ENCODE results near the gene IPP. TPM values are rescaled to one million over a fixed set of nuclear protein-coding genes. Genes with fewer than 3 reads are reported as not detected.

IPP gene
- 6.9 and 15.6 TPM in 2 replicates for total RNA-seq

DNA sequence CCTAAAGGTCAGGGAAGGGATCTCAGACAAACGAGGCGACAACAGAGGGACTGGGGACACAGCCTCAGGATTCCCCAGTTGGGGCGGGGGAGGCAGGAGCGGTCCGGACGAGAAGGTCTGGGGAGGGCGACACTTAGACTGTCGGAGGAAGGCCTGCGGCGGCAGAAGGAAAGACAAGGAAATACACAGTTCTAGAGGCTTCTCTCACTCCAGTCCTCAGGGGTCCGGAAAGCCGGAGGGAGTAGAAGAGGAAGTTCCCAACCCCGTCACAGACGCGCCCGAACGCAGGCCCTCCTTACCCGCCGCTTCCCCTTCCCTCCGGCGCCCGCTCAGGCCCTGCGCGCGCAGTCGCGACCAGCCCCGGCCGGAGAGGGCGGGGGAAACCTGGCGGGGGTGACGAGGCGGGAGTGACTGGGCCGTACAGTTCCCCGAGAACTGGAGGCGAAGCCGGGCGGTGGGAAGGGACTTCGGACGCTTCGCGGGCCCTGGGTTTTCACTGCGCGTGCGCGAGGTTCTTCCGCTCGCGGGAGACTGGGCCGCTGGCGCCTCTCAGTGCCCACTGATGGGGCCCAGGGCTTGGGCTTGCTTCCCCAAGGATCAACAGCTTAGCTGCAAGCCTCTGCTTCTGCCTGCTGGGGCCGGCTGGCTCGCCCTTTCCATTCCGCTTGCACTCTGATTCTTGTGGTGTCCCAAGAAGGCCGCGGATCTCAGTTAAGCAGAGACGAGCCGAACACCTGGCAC is at the start of gene IPP:
TSS of gene IPP (minus strand) at position 356 of the 741 bp plus-strand sequence. CDS start 4,242 bp downstream, outside the sequence.

DNA sequence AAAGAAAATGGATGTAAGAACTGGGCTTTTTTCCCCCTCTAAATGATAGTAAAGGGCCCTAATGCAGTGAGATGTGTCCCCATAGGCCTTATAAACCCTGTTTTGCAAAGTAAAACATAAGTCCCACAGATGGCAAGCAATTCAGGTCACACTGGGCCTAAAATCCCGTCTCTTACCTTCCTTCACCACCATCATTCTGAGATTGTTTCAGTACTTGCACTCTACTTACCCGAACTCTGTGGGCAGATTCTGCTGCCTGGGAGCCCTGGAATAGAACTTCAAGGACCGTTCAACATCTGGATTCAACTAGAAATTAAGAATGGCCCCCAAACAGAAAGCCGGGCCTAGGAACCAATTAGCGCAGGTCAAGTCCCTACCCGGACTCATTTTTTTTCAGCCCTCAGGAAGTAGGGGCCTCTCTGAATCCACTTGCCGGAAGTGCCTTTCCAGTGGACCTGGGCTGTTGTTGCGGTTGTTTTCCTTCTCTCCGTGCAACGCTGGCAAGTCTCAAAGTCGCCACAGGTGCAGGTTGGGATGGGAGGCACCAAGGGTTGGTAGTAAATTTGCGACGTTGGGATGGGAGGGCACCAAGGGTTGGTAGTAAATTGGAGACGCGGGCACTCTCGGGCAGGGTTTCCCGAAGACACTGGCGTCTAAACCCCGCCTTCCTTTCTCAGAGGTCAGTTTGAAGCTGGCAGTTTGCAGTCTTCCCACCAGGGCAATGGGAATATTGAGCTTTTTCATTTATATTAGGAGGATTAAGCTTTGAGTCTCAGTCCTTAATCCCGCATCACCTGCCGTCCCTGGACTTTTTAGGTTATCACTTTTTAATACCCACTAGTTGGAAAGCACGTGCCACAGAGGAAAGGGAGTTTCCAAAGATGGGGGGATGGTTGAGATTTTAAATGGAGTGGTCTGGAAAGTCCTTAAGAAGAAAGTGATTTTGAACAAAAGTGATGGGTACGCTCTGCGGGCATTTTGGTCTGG is 62.4 kb downstream of the IPP start, which contains the start of gene TMEM69:
TSS of gene TMEM69 (plus strand) at position 428 of the 987 bp plus-strand sequence. CDS start 2,888 bp downstream, outside the sequence.

GRCh38 chr1:45686288-45687013 is 64.0 kb downstream of the IPP start, which contains the start of gene GPBP1L1:
Gene GPBP1L1 (minus strand): TSS chr1:45686533. CDS start chr1:45659087, 27,446 bp downstream.

Other genes starting within 250 kb of the IPP start
- gene PRDX1, start 228.8 kb downstream of the IPP start, total RNA-seq, result 375 and 595 TPM in 2 replicates
- gene AKR1A1, start 199.8 kb downstream of the IPP start, total RNA-seq, result 79.7 and 124 TPM in 2 replicates
- gene NASP, start 166.6 kb downstream of the IPP start, total RNA-seq, result 47.4 and 58.4 TPM in 2 replicates
- gene CCDC17, start 126.6 kb downstream of the IPP start, total RNA-seq, result 0.26 and 3.1 TPM in 2 replicates
- gene GPBP1L1, start 64.1 kb downstream of the IPP start, total RNA-seq, result 56.8 and 65.2 TPM in 2 replicates
- 20.7 and 27.7 TPM in 2 replicates for gene TMEM69, start 62.5 kb downstream of the IPP start, total RNA-seq
- gene MAST2, start 53.0 kb upstream of the IPP start, total RNA-seq, result 11.7 and 16.4 TPM in 2 replicates

Measured in epithelial cell of alveolus of lung (primary cell).